SK-N-SH (cell line): ENCODE results near the gene RALY.

Source experiments
- EP300 ChIP-seq, 2 experiments: IDR thresholded peaks; 2 replicates each; pipeline versions ENCODE4 v1.4.0 to v1.6.1; 2012; ENCODE audit warnings: borderline replicate concordance in 1 of 2, low read depth in 1 of 2, low read length in 1 of 2
- GABPA ChIP-seq: IDR thresholded peaks from 2 replicates; pipeline ENCODE4 v1.4.0; 2012; ENCODE audit warnings: low read depth, mild to moderate bottlenecking
- TAF1 ChIP-seq: IDR thresholded peaks from 2 replicates; pipeline ENCODE4 v1.6.1; 2012; ENCODE audit warnings: low read depth, mild to moderate bottlenecking, low read length, moderate library complexity, borderline replicate concordance
- TF ChIP-seq, protein P1 (sequence below): fragments of 150-350 bp; IDR thresholded peaks from 2 replicates; pipeline ENCODE4 v1.6.1; 2017; ENCODE audit warnings: antibody characterized with exemption, low read length, low read depth, borderline replicate concordance
- TF ChIP-seq, protein P2 (sequence below): fragments of 200-600 bp; sonication (generic); IDR thresholded peaks from 2 replicates; pipeline ENCODE4 v1.6.1; 2017; ENCODE audit warnings: antibody characterized with exemption, mild to moderate bottlenecking, moderate library complexity

DNA sequence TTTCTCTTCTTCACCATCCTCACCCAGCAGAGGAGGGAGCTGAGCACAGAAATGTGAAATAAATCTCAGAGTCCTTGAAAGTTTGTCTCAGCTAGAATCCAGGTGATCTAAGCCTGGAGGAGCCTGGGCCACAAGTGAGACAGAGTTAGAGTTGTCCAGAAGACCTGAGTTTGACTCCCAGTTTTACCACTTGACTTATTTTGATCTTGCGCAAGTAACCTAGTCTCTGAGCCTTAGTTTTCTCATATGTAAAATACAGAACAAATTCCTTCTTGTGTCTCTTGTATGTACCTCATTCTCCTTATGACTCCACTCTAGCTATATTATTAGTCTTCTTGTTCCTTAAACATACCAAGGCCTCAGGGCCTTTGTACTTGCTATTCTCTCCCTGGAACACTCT, 36.7 kb downstream of the RALY start:
- TF ChIP-seq, protein P1, sequence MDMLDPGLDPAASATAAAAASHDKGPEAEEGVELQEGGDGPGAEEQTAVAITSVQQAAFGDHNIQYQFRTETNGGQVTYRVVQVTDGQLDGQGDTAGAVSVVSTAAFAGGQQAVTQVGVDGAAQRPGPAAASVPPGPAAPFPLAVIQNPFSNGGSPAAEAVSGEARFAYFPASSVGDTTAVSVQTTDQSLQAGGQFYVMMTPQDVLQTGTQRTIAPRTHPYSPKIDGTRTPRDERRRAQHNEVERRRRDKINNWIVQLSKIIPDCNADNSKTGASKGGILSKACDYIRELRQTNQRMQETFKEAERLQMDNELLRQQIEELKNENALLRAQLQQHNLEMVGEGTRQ: no peak
- TF ChIP-seq, protein P2, sequence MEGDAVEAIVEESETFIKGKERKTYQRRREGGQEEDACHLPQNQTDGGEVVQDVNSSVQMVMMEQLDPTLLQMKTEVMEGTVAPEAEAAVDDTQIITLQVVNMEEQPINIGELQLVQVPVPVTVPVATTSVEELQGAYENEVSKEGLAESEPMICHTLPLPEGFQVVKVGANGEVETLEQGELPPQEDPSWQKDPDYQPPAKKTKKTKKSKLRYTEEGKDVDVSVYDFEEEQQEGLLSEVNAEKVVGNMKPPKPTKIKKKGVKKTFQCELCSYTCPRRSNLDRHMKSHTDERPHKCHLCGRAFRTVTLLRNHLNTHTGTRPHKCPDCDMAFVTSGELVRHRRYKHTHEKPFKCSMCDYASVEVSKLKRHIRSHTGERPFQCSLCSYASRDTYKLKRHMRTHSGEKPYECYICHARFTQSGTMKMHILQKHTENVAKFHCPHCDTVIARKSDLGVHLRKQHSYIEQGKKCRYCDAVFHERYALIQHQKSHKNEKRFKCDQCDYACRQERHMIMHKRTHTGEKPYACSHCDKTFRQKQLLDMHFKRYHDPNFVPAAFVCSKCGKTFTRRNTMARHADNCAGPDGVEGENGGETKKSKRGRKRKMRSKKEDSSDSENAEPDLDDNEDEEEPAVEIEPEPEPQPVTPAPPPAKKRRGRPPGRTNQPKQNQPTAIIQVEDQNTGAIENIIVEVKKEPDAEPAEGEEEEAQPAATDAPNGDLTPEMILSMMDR: no peak
- TF ChIP-seq GABPA: no peak
- no peak for TF ChIP-seq EP300 (IDR thresholded peaks at IDR 0.05; ENCODE audit: borderline replicate concordance in 1 of 2, low read depth in 1 of 2, low read length in 1 of 2)
- TF ChIP-seq TAF1: no peak
